Mesodermal cell (in vitro differentiated cells): ENCODE measurements around the gene TEDC2.

ENCODE experiments used
- H3K27ac ChIP-seq: 2 replicates; pipeline ENCODE4 v1.7.0; 2013; ENCODE audit warnings: mild to moderate bottlenecking, low read depth, low read length, moderate library complexity; ENCODE audit not compliant: severe bottlenecking
- H3K36me3 ChIP-seq: 2 replicates; pipeline ENCODE4 v1.7.1; 2013; ENCODE audit warnings: mild to moderate bottlenecking, low read length, moderate library complexity; ENCODE audit not compliant: control insufficient read depth, insufficient read depth
- H3K4me1 ChIP-seq: one replicate; pipeline ENCODE4 v1.7.1; 2013; ENCODE audit warnings: mild to moderate bottlenecking, low read length; ENCODE audit not compliant: insufficient read depth, control insufficient read depth, poor library complexity, severe bottlenecking
- H3K4me3 ChIP-seq: 2 replicates; pipeline ENCODE4 v1.7.0; 2013; ENCODE audit warnings: low read length, control low read depth, mild to moderate bottlenecking; ENCODE audit not compliant: insufficient read depth, poor library complexity, severe bottlenecking; ENCODE audit errors: extremely low read depth
- H3K9me3 ChIP-seq: 2 replicates; pipeline ENCODE4 v1.7.1; 2013; ENCODE audit warnings: mild to moderate bottlenecking, low read length, moderate library complexity; ENCODE audit not compliant: control insufficient read depth
- WGBS, 2 experiments: methylation state at CpG; one replicate each; pipeline ENCODE4 v1.1.5; 2013; ENCODE audit warnings: missing lambda C conversion rate in 2 of 2; ENCODE audit not compliant: insufficient coverage in 2 of 2; 5-methylcytosine and 5-hydroxymethylcytosine counted together

TEDC2 gene

DNA sequence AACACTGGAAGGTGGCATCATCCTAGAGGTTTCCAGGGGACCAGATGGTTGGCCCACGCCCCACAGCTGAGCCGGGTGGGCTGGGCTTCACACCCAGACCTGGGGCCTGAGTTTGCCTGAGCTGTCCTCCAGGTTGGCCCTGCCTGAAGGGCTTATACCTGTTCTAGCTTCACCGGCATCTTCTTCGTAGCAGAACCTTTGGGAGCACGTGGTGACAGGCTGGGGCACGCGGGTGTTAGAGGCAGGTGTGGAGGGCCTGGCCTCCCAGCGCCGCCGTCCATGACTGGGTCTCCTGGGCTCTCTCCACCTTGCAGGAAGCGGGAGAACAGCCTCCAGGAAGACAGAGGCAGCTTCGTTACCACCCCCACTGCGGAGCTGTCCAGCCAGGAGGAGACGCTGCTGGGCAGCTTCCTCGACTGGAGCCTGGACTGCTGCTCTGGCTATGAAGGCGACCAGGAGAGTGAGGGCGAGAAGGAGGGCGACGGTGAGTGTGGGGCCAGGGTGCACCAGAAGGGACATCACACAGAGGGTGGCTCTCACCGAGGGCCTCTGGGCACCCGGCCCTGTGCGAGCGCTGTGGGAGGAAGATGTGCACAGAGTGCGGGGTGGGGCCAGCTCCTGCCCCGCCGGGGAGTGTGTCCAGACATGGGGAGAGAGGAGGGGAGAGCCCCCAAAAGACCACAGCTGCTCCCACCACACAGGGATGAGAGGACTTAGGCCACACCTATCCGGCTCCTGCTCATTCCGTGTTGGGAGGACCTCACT is 4.6 kb upstream of the TEDC2 start:
- H3K4me3 ChIP-seq, result no peak overlapping the region
- H3K9me3 ChIP-seq, result no peaks in the 10 kb centered on the region
- WGBS, 2 experiments, result 95% methylated on average over 25 to 28 of the region's 28 CpGs
- peaks cover 4% of the 10 kb centered on the region for H3K4me1 ChIP-seq
- H3K36me3 ChIP-seq, result peaks cover 75% of the 10 kb centered on the region
- no peak overlapping the region for H3K27ac ChIP-seq

DNA sequence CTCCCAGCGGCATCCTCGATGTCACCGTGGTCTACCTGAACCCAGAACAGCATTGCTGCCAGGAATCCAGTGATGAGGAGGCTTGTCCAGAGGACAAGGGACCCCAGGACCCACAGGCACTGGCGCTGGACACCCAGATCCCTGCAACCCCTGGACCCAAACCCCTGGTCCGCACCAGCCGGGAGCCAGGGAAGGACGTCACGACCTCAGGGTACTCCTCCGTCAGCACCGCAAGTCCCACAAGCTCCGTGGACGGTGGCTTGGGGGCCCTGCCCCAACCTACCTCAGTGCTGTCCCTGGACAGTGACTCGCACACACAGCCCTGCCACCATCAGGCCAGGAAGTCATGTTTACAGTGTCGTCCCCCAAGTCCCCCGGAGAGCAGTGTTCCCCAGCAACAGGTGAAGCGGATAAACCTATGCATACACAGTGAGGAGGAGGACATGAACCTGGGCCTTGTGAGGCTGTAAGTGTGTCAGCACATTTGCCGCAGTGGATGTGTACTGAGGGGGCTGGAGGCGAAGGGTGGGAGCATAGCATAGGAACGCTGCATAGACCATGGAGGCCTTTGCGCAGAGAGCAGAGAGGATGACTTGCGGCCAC is 3.3 kb upstream of the TEDC2 start:
- H3K4me1 ChIP-seq, result peaks cover 14% of the 10 kb centered on the region
- no peak overlapping the region for H3K4me3 ChIP-seq
- H3K9me3 ChIP-seq, result no peaks in the 10 kb centered on the region
- peaks cover 63% of the 10 kb centered on the region for H3K36me3 ChIP-seq
- WGBS, 2 experiments, result 94 to 95% methylated on average over 20 to 21 of the region's 21 CpGs
- H3K27ac ChIP-seq, result no peak overlapping the region

DNA sequence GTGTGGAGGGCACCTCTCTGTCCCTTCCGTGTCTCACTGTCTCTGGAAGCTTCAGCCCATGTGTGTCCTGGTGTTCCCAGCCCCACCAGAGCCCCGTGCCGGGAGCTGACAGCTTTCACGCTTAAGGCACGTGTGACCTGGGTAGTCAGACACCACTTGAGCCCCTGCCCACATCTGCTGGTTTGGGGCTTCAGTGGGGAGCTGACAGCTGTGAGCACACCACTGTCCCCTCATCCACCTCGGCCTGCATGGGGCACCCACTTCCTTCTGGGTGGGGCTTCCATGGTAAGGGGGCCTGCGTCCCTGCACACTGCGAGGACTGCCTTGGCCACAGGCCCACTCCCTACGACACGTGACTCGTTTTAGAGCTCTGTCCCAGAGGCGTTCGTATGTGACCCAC is 2.6 kb upstream of the TEDC2 start:
- Histone ChIP-seq H3K36me3 (peaks cover 63% of the 10 kb centered on the region), H3K4me3 (no peak overlapping the region), H3K27ac (no peak overlapping the region), H3K4me1 (peaks cover 14% of the 10 kb centered on the region), H3K9me3 (no peaks in the 10 kb centered on the region)
- 96 to 97% methylated on average over 12 to 13 of the region's 13 CpGs for WGBS, 2 experiments

DNA sequence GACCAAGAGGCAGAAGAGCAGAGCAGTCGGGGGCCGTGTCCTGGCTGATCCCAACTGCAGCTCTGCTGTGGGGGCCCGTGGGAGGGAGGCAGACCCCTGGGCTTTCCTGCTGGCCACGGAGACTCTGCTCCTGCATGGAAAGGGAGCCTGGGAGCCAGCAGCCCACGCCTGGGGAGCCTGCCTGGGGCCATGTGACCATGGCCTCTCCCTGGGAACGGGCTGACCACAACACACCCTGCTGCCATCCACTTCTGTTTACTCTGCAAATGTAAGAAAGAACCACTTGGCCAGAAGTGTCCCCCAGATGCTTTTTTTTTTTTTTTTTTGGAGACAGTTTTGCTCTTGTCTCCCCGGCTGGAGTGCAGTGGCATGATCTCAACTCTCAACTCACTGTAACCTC is 2.0 kb upstream of the TEDC2 start:
- no peak overlapping the region for H3K27ac ChIP-seq

DNA sequence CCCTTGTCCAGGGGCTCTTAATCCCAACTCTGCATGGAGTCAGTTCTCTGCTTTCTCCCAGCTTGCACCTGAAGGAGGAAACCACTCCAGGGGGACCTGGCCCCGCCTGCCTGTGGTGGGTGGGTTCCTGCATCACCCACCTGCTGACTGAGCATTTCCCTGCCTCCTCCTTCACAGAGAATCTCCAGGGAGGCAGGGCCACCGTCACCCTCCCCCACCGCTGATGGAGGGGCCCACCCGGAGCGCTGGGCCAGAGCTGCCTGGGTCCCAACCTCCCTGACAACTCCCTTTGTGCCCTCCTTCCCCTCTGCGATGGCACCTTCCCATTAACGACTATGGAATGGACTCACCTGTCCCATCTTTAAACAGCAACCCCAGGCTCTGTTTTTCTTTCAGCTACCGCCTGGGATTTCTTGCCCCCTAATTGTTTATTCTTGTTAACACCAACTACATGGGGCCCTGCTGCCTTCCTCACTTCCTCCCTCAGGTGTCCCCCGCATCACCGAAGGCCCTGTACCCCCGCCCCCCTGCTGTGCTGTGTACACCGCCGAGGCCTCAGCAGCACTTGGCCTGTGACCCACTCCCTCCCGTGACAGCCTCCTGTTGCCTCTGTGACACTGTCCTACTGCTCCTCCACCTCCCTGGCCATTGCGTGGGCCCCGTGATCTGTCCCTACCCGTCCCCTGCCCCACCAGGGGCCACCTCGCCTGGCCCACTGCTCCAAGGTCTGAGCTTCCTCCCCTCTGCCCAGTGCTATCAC is 842 bp upstream of the TEDC2 start:
- H3K4me1 ChIP-seq, result peaks cover 19% of the 10 kb centered on the region
- peak overlapping the region; percentile 65 for H3K4me3 ChIP-seq
- no peaks in the 10 kb centered on the region for H3K9me3 ChIP-seq
- WGBS, 2 experiments, result 33 to 41% methylated on average over 16 to 17 of the region's 18 CpGs
- H3K36me3 ChIP-seq, result peaks cover 51% of the 10 kb centered on the region
- H3K27ac ChIP-seq, result no peak overlapping the region

More for the DNA sequence above, 2.0 kb upstream of the TEDC2 start:
- no peak overlapping the region for H3K4me3 ChIP-seq
- H3K36me3 ChIP-seq, result peaks cover 62% of the 10 kb centered on the region
- 86 to 95% methylated on average over 5 to 6 of the region's 7 CpGs for WGBS, 2 experiments
- H3K9me3 ChIP-seq, result no peaks in the 10 kb centered on the region
- peaks cover 14% of the 10 kb centered on the region for H3K4me1 ChIP-seq

DNA sequence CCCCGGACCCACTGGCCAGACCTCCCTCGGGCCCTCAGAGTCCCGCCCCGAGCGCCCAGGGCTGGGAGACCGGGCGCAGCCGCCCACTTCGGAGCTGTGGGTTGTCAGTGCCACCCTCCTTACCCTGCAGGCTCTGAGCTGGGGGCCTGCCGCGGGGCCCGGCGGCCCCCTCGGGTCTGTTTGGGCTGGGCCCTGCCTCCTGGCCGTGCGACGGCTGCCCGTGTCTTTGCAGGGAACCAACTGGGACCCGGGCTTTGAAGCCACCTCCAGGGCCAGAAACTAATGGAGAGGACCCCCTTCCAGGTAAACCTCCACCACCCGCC is 443 bp downstream of the TEDC2 start:
- H3K27ac ChIP-seq, result peak overlapping the region; percentile 36
- no peaks in the 10 kb centered on the region for H3K9me3 ChIP-seq
- 3 to 4% methylated on average over 18 of the region's 20 CpGs for WGBS, 2 experiments
- peak overlapping the region; percentile 65 for H3K4me3 ChIP-seq
- peaks cover 40% of the 10 kb centered on the region for H3K36me3 ChIP-seq
- H3K4me1 ChIP-seq, result peaks cover 19% of the 10 kb centered on the region

DNA sequence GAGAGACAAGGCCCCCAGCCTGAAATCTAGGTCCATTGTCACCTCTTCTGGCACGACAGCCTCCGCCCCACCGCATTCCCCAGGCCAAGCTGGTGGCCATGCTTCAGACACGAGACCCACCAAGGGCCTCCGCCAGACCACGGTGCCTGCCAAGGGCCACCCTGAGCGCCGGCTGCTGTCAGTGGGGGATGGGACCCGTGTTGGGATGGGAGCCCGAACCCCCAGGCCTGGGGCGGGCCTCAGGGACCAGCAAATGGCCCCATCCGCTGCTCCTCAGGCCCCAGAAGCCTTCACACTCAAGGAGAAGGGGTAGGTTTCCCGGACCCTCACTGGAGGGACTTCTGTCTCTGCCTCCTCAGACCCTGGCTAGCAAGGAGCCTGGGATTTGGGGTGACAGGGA is 1.0 kb downstream of the TEDC2 start:
- peaks cover 34% of the 10 kb centered on the region for H3K36me3 ChIP-seq
- 88 to 96% methylated on average over 11 to 13 of the region's 13 CpGs for WGBS, 2 experiments
- H3K4me1 ChIP-seq, result peaks cover 19% of the 10 kb centered on the region
- no peaks in the 10 kb centered on the region for H3K9me3 ChIP-seq
- peak overlapping the region; percentile 65 for H3K4me3 ChIP-seq
- H3K27ac ChIP-seq, result no peak overlapping the region

DNA sequence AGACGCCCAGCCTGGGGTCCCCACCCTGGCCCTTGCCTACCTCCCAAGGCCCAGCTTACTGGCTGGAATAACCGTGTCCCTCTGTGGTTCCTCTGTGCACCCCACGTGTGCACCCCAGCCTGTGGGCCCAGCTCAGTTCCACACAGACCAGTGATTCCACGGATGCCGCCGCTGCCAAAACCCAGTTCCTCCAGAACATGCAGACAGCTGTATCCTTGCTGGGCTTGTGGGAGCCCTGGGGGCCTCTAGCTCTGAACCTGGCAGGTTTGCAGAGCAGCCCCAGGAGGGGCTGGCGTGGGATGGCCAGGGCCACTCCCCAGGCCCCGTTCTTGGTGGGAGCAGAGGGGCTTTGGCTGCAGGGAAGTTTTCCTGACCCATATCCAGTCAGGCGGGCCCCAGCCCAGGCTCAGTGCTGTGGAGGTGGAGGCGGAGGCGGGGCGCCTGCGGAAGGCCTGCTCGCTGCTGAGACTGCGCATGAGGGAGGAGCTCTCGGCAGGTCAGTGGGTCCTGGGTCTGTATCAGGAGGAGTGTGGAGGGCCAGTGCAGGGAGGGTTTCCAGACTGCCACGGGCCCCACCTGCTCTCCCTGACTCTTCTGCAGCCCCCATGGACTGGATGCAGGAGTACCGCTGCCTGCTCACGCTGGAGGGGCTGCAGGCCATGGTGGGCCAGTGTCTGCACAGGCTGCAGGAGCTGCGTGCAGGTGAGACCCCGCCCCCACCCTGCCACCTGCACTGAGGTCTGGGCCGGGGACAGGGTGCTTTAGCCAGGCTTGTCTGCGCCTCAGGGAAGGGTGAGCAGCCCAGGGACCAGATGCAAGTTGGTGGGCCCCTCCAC is 2.3 kb downstream of the TEDC2 start:
- WGBS, 2 experiments, result 91 to 96% methylated on average over 19 to 23 of the region's 23 CpGs
- Histone ChIP-seq H3K4me3 (no peak overlapping the region), H3K27ac (no peak overlapping the region), H3K4me1 (peaks cover 19% of the 10 kb centered on the region), H3K9me3 (no peaks in the 10 kb centered on the region), H3K36me3 (peaks cover 21% of the 10 kb centered on the region)

DNA sequence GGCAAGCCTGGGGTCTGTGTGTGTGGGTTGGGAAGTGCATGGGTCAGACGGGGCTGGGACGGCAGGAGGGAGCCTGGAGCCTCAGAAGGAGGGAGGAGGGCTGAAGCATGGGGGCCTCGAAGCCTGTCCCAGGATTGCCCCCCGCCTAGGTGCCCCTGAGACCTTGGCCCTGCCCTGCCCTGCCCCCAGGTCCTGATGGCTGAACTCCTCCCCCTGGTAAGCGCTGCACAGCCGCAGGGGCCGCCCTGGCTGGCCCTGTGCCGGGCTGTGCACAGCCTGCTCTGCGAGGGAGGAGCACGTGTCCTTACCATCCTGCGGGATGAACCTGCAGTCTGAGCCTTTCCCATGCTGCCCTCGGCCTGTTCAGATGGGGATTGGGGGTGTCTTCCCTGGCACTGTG is 4.4 kb downstream of the TEDC2 start:
- H3K9me3 ChIP-seq, result no peaks in the 10 kb centered on the region
- peaks cover 29% of the 10 kb centered on the region for H3K4me1 ChIP-seq
- no peak overlapping the region for H3K4me3 ChIP-seq
- 92 to 94% methylated on average over 9 to 11 of the region's 12 CpGs for WGBS, 2 experiments
- H3K27ac ChIP-seq, result no peak overlapping the region
- H3K36me3 ChIP-seq, result peaks cover 14% of the 10 kb centered on the region

DNA sequence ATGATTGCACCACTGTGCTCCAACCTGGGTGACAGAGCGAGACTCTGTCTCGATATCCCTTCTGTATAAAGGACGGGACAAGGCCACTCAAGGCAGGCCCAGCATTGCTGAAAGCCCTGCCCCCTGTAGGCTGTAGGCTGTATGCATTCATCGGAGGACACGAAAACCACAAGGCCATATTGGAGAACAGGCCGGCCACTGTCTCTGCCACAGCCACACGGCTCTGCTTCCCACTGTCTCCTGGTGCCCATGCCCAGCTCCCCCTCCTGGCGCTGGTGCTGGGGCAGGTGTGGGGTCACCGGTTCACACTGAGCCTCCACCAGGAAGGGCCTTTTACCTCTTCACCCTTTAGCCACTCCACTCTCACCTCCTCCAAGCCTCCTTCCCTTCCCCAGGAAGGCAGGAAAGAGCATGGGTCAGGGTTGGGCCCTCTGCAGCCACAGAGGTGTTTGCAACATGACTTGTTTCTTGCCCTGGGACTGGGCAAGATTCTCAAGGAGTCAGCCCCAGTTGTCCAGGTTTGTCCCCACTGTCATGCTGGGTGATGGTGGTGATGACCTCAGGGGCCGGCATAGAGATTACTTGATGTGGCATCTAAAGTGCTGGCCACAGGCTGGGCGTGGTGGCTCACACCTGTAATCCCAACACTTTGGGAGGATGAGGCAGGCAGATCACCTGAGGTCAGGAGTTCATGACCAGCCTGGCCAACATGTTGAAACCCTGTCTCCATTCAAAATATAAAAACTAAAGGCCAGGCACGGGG is 5.9 kb downstream of the TEDC2 start:
- 91 to 96% methylated on average over 11 to 12 of the region's 12 CpGs for WGBS, 2 experiments
- Histone ChIP-seq H3K4me3 (no peak overlapping the region), H3K27ac (no peak overlapping the region), H3K36me3 (peaks cover 14% of the 10 kb centered on the region), H3K4me1 (peaks cover 25% of the 10 kb centered on the region), H3K9me3 (no peaks in the 10 kb centered on the region)
